ENCODE results near the gene IDH3B. TPM values are rescaled to one million over a fixed set of nuclear protein-coding genes. Genes with fewer than 3 reads are reported as not detected.

IDH3B gene
- total RNA-seq, 1 donor from 2014 or later = 136 TPM

GRCh38 chr20:2617099-2617714 lies 46.8 kb downstream of the IDH3B start:
- DNase-seq (ENCODE audit: low spot score) = no peak
- H3K27me3 Mint-ChIP-seq (ENCODE audit: unreplicated experiment) = peaks cover 2% of the 10 kb centered on the region
- no peak overlapping the region for H3K27ac Mint-ChIP-seq (ENCODE audit: unreplicated experiment)
- H3K4me1 Mint-ChIP-seq (ENCODE audit: unreplicated experiment) = no peaks in the 10 kb centered on the region
- no peaks in the 10 kb centered on the region for H3K36me3 Mint-ChIP-seq (ENCODE audit: low read depth, unreplicated experiment)
- H3K9me3 Mint-ChIP-seq (ENCODE audit: unreplicated experiment) = no peaks in the 10 kb centered on the region
- no peak for TF ChIP-seq CTCF (IDR thresholded peaks at IDR 0.05; ENCODE audit: unreplicated experiment)
- no peak overlapping the region for H3K4me3 Mint-ChIP-seq (ENCODE audit: unreplicated experiment)

GRCh38 chr20:2616634-2617033 lies 47.4 kb downstream of the IDH3B start:
- no peak for TF ChIP-seq CTCF (IDR thresholded peaks at IDR 0.05; ENCODE audit: unreplicated experiment)
- no peak for DNase-seq (ENCODE audit: low spot score)
- no peaks in the 10 kb centered on the region for H3K36me3 Mint-ChIP-seq (ENCODE audit: low read depth, unreplicated experiment)
- no peak overlapping the region for H3K27ac Mint-ChIP-seq (ENCODE audit: unreplicated experiment)
- no peaks in the 10 kb centered on the region for H3K4me1 Mint-ChIP-seq (ENCODE audit: unreplicated experiment)
- H3K4me3 Mint-ChIP-seq (ENCODE audit: unreplicated experiment) = no peak overlapping the region
- peaks cover 2% of the 10 kb centered on the region for H3K27me3 Mint-ChIP-seq (ENCODE audit: unreplicated experiment)
- no peaks in the 10 kb centered on the region for H3K9me3 Mint-ChIP-seq (ENCODE audit: unreplicated experiment)

- Mint-ChIP-seq H3K4me3 (ENCODE audit: unreplicated experiment) (no peak overlapping the region), H3K27ac (ENCODE audit: unreplicated experiment) (no peak overlapping the region), H3K9me3 (ENCODE audit: unreplicated experiment) (no peaks in the 10 kb centered on the region), H3K4me1 (ENCODE audit: unreplicated experiment) (no peaks in the 10 kb centered on the region), H3K36me3 (ENCODE audit: low read depth, unreplicated experiment) (no peaks in the 10 kb centered on the region), H3K27me3 (ENCODE audit: unreplicated experiment) (peaks cover 2% of the 10 kb centered on the region)
- no peak for TF ChIP-seq CTCF (IDR thresholded peaks at IDR 0.05; ENCODE audit: unreplicated experiment)
- no peak for DNase-seq (ENCODE audit: low spot score)
Measured at GRCh38 chr20:2612073-2612472, 51.9 kb downstream of the IDH3B start.

DNA sequence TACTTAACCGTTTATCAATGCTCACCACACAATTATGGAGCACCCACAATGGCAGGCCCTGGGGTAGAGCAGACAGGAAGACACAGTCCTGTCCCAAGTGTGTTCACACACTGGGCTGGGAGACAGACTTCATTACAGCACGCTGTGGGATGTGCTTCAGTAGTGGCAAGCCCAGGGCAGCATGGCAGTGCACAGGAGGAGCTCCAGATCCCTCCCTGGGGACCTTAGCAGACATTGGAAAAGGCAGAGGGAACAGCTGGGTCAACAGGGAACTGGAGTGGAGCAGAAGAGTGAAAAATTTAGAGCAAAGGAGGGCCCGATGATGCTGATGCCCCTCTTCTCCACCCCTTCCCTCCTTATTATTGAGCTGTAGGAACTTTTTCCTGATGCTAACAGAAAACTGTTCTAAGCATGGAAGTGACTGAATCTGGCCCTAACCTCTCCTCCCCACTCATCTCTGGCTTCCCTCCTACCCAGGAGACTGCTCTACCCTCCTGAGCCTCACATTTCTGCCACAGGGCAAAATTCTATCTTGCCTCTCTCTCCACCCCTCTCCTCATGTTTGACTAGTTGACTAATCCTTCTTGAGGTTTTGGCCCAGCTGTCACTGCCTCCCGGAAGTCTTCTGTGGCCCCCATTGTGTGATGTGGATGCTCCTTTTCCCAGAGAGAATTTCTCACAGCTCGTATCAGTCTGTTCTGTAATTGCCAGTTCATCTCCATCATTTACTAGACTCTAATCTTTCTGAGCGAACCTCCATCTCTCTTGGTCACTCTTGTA lies 52.9 kb downstream of the IDH3B start:
- Mint-ChIP-seq H3K27ac (ENCODE audit: unreplicated experiment) (no peak overlapping the region), H3K36me3 (ENCODE audit: low read depth, unreplicated experiment) (no peaks in the 10 kb centered on the region), H3K9me3 (ENCODE audit: unreplicated experiment) (no peaks in the 10 kb centered on the region), H3K4me3 (ENCODE audit: unreplicated experiment) (no peak overlapping the region), H3K27me3 (ENCODE audit: unreplicated experiment) (peaks cover 2% of the 10 kb centered on the region), H3K4me1 (ENCODE audit: unreplicated experiment) (no peaks in the 10 kb centered on the region)
- no peak for TF ChIP-seq CTCF (IDR thresholded peaks at IDR 0.05; ENCODE audit: unreplicated experiment)
- no peak for DNase-seq (ENCODE audit: low spot score)

GRCh38 chr20:2610326-2610725 lies 53.7 kb downstream of the IDH3B start:
- DNase-seq (ENCODE audit: low spot score) = no peak
- Mint-ChIP-seq H3K27me3 (ENCODE audit: unreplicated experiment) (peaks cover 2% of the 10 kb centered on the region), H3K9me3 (ENCODE audit: unreplicated experiment) (no peaks in the 10 kb centered on the region), H3K4me3 (ENCODE audit: unreplicated experiment) (no peak overlapping the region), H3K4me1 (ENCODE audit: unreplicated experiment) (no peaks in the 10 kb centered on the region), H3K27ac (ENCODE audit: unreplicated experiment) (no peak overlapping the region), H3K36me3 (ENCODE audit: low read depth, unreplicated experiment) (no peaks in the 10 kb centered on the region)
- TF ChIP-seq CTCF (IDR thresholded peaks at IDR 0.05; ENCODE audit: unreplicated experiment) = no peak
